Measurements from ENCODE around the gene ZC3H18.

DNA sequence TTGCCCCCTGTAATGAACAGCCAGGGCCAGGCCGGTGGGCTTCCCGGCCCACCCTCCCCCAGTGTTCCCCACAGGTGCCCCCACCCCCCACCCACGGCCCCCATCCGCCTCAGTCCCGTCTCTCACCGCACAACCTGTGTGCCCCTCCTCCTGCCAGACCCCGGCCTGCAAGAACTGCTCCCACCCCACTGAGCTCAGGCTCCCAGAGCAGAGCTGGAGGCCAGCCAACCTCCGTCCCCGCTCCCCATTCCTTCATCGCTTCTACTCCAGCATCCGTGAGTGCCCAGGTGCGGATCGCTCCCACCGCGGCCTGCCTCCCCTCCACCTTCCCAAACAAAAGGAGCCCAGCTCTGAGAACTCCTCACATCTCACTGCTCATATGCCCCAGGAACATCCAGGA lies 88.5 kb downstream of the ZC3H18 start:
- TF ChIP-seq POLR2A (IDR thresholded peaks at IDR 0.05; ENCODE audit: low read depth, low read length) (no peak), RCOR1 (IDR thresholded peaks at IDR 0.05; ENCODE audit: insufficient replicate concordance, low read length) (no peak), RAD21 (IDR thresholded peaks at IDR 0.05; ENCODE audit: low read length) (no peak), MXI1 (IDR thresholded peaks at IDR 0.05; ENCODE audit: borderline replicate concordance, low read depth, low read length) (no peak), CEBPB (IDR thresholded peaks at IDR 0.05; ENCODE audit: low read depth, low read length) (no peak), BHLHE40 (IDR thresholded peaks at IDR 0.05; ENCODE audit: low read depth, low read length) (no peak), SMC3 (IDR thresholded peaks at IDR 0.05; ENCODE audit: low read depth, low read length) (no peak), RFX5 (IDR thresholded peaks at IDR 0.05; ENCODE audit: low read depth, low read length) (no peak), MAFK (IDR thresholded peaks at IDR 0.05; ENCODE audit: low read depth, low read length) (no peak), FOS (IDR thresholded peaks at IDR 0.05; ENCODE audit: low read depth, low read length) (no peak), NFE2L2 (IDR thresholded peaks at IDR 0.05; ENCODE audit: low read depth, low read length) (no peak)
- TF ChIP-seq, protein P1, sequence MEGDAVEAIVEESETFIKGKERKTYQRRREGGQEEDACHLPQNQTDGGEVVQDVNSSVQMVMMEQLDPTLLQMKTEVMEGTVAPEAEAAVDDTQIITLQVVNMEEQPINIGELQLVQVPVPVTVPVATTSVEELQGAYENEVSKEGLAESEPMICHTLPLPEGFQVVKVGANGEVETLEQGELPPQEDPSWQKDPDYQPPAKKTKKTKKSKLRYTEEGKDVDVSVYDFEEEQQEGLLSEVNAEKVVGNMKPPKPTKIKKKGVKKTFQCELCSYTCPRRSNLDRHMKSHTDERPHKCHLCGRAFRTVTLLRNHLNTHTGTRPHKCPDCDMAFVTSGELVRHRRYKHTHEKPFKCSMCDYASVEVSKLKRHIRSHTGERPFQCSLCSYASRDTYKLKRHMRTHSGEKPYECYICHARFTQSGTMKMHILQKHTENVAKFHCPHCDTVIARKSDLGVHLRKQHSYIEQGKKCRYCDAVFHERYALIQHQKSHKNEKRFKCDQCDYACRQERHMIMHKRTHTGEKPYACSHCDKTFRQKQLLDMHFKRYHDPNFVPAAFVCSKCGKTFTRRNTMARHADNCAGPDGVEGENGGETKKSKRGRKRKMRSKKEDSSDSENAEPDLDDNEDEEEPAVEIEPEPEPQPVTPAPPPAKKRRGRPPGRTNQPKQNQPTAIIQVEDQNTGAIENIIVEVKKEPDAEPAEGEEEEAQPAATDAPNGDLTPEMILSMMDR (conservative IDR thresholded peaks at IDR 0.05; ENCODE audit: low read depth, low read length): no peak
- TF ChIP-seq, protein P2, sequence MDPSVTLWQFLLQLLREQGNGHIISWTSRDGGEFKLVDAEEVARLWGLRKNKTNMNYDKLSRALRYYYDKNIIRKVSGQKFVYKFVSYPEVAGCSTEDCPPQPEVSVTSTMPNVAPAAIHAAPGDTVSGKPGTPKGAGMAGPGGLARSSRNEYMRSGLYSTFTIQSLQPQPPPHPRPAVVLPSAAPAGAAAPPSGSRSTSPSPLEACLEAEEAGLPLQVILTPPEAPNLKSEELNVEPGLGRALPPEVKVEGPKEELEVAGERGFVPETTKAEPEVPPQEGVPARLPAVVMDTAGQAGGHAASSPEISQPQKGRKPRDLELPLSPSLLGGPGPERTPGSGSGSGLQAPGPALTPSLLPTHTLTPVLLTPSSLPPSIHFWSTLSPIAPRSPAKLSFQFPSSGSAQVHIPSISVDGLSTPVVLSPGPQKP (IDR thresholded peaks at IDR 0.05; ENCODE audit: borderline replicate concordance, low read depth, low read length): no peak
- TF ChIP-seq, protein P3, sequence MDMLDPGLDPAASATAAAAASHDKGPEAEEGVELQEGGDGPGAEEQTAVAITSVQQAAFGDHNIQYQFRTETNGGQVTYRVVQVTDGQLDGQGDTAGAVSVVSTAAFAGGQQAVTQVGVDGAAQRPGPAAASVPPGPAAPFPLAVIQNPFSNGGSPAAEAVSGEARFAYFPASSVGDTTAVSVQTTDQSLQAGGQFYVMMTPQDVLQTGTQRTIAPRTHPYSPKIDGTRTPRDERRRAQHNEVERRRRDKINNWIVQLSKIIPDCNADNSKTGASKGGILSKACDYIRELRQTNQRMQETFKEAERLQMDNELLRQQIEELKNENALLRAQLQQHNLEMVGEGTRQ (IDR thresholded peaks at IDR 0.05; ENCODE audit: low read depth, low read length): no peak
